ENCODE measurements around the gene GRWD1. TPM values are rescaled to one million over a fixed set of nuclear protein-coding genes. Genes with fewer than 3 reads are reported as not detected.

Gene GRWD1
- total and polyA plus RNA-seq, 10 donors, result 5.5 to 34.5 (median 25.4) TPM

- intact Hi-C loops (cut with DNase I; ENCODE audit: low total_unique reads), result no loop called here
- TF ChIP-seq POLR2AphosphoS5 (IDR thresholded peaks at IDR 0.05) (peak; percentile 52 to 75 (median 71)), CTCF (IDR thresholded peaks at IDR 0.05 in 8 of 11, conservative IDR thresholded peaks at IDR 0.05 in 3 of 11) (no peak)
- Histone ChIP-seq H3K4me1 (peaks cover 5 to 35% (median 20%) of the 10 kb centered on the region in 6 donors), H3K36me3 (peaks cover 0 to 47% (median 38%) of the 10 kb centered on the region in 6 donors), H3K27me3 (replicated peaks in 1 of 7) (no peaks in the 10 kb centered on the region), H3K9me3 (no peaks in the 10 kb centered on the region), H3K27ac (peak overlapping the region; percentile 70 to 90 (median 84)), H3K4me3 (peak overlapping the region; percentile 32 to 67 (median 48))
- WGBS, 5 donors, result 10 to 28% (median 16%) methylated on average over 7 to 32 of the region's 32 CpGs
- peak; percentile 89 for DNase-seq
These were observed 34.4 kb downstream of the GRWD1 start for GRCh38 chr19:48480183-48480557.

- Histone ChIP-seq H3K36me3 (peaks cover 0 to 40% (median 31%) of the 10 kb centered on the region in 6 donors), H3K9me3 (no peaks in the 10 kb centered on the region), H3K27ac (peak overlapping the region; percentile 70 to 90 (median 84)), H3K27me3 (replicated peaks in 1 of 7) (no peaks in the 10 kb centered on the region), H3K4me1 (peaks cover 5 to 30% (median 20%) of the 10 kb centered on the region in 6 donors), H3K4me3 (peak overlapping the region; percentile 32 to 67 (median 48))
- WGBS, 5 donors, result 10 to 17% (median 11%) methylated on average over 51 to 52 of the region's 52 CpGs
- peak; percentile 91 for DNase-seq
- intact Hi-C loops (cut with DNase I; ENCODE audit: low total_unique reads), result no loop called here
- peak in 2 of 11 experiments; percentile 9 to 23 for TF ChIP-seq CTCF (IDR thresholded peaks at IDR 0.05 in 8 of 11, conservative IDR thresholded peaks at IDR 0.05 in 3 of 11)
- no peak for TF ChIP-seq POLR2A (IDR thresholded peaks at IDR 0.05)
- peak; percentile 79 to 92 (median 81) for TF ChIP-seq POLR2AphosphoS5 (IDR thresholded peaks at IDR 0.05)
These were observed 35.0 kb downstream of the GRWD1 start for GRCh38 chr19:48480558-48481500.

- 74 to 81% (median 77%) methylated on average over 7 of the region's 7 CpGs for WGBS, 5 donors
- no peaks in the 10 kb centered on the region for H3K27me3 ChIP-seq (replicated peaks in 1 of 7)
- H3K9me3 ChIP-seq, result no peaks in the 10 kb centered on the region
- intact Hi-C loops (cut with DNase I; ENCODE audit: low total_unique reads), result no loop called here
- no peak overlapping the region for H3K4me3 ChIP-seq
- peaks cover 0 to 28% (median 20%) of the 10 kb centered on the region in 6 donors for H3K36me3 ChIP-seq
- DNase-seq, result no peak
- H3K4me1 ChIP-seq, result peaks cover 5 to 30% (median 20%) of the 10 kb centered on the region in 6 donors
- TF ChIP-seq POLR2A (IDR thresholded peaks at IDR 0.05), result no peak
- TF ChIP-seq CTCF (IDR thresholded peaks at IDR 0.05 in 8 of 11, conservative IDR thresholded peaks at IDR 0.05 in 3 of 11), result no peak
- TF ChIP-seq POLR2AphosphoS5 (IDR thresholded peaks at IDR 0.05), result no peak
- no peak overlapping the region for H3K27ac ChIP-seq
These were observed 36.3 kb downstream of the GRWD1 start for GRCh38 chr19:48481846-48482639.
